Measurements from ENCODE around the gene TRABD2B.

GRCh38 chr1:47763591-47764171 is 233.5 kb downstream of the TRABD2B start:
- TF ChIP-seq CTCF (IDR thresholded peaks at IDR 0.05; ENCODE audit: insufficient read depth, low read length, poor library complexity, severe bottlenecking) (no peak), EZH2phosphoT487 (conservative IDR thresholded peaks at IDR 0.05; ENCODE audit: low read length) (no peak)
